ENCODE measurements around the gene ADH5.

ADH5 gene

GRCh38 chr4:99021386-99021785 is 67.2 kb downstream of the ADH5 start:
- Histone ChIP-seq H3K4me3 (ENCODE audit: low read depth, low read length) (no peak overlapping the region), H3K27ac (ENCODE audit: extremely low read depth, low read depth, low read length) (no peak overlapping the region), H3K4me1 (ENCODE audit: control insufficient read depth, insufficient read depth, low read length) (no peaks in the 10 kb centered on the region), H3K36me3 (ENCODE audit: control insufficient read depth in 2 of 2, insufficient read depth in 1 of 2, low read length in 2 of 2) (peaks cover 0 to 4% of the 10 kb centered on the region in 2 experiments; a peak in 1 of 3 replicates), H3K9me3 (ENCODE audit: control insufficient read depth, insufficient read depth, low read depth, low read length) (no peaks in the 10 kb centered on the region)
- ChIA-PET CTCF (interaction anchor here (0.5 kb wide), 1 partner anchor 761 kb away, joined by 3 read pairs; no protein-coding TSS in a partner anchor), POLR2A (no interaction called here)
- TF ChIP-seq SETDB1 (IDR thresholded peaks at IDR 0.05; ENCODE audit: insufficient read length, low read length) (peak; percentile 58), HOXC10 (CRISPR knock-in tag; IDR thresholded peaks at IDR 0.05) (no peak)
